Body of pancreas (tissue), 4 donors: ENCODE measurements around the gene NR2C2.

Source experiments
- POLR2A ChIP-seq, 3 donors: fragments of 450-650 bp; IDR thresholded peaks; one replicate each; pipeline ENCODE4 v1.6.1; 2016; ENCODE audit warnings: antibody characterized with exemption in 3 of 3, mild to moderate bottlenecking in 2 of 3
- TF ChIP-seq, protein P1 (sequence below), 7 experiments: fragments of 450-650 bp in 4 of 7; fragments of 200-600 bp in 3 of 7; sonication (generic) in 3 of 7; IDR thresholded peaks; one replicate each; pipeline ENCODE4 v1.5.1; 2016 to 2019; ENCODE audit warnings: antibody characterized with exemption in 7 of 7

DNA sequence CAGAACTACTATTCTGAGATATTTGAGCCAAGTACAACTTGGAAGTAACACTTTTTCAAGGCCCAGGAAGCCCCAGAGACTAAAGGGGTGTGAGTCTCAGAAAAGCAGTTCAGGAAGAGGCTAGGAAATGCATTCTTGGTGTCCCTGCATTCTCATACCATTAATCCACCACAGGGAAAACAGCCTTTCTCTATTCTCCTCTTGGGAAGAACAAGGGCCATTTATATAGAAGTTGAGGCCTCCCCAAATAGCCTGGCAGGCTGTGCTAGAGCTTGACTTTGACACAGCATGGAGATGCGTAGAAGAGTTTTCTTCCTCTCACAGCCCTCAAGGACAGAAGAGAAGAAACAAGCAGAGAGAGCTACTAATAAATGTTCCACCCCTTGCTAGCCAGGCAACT, 5.5 kb upstream of the NR2C2 start:
- TF ChIP-seq POLR2A (IDR thresholded peaks at IDR 0.05) = no peak
- TF ChIP-seq, protein P1, sequence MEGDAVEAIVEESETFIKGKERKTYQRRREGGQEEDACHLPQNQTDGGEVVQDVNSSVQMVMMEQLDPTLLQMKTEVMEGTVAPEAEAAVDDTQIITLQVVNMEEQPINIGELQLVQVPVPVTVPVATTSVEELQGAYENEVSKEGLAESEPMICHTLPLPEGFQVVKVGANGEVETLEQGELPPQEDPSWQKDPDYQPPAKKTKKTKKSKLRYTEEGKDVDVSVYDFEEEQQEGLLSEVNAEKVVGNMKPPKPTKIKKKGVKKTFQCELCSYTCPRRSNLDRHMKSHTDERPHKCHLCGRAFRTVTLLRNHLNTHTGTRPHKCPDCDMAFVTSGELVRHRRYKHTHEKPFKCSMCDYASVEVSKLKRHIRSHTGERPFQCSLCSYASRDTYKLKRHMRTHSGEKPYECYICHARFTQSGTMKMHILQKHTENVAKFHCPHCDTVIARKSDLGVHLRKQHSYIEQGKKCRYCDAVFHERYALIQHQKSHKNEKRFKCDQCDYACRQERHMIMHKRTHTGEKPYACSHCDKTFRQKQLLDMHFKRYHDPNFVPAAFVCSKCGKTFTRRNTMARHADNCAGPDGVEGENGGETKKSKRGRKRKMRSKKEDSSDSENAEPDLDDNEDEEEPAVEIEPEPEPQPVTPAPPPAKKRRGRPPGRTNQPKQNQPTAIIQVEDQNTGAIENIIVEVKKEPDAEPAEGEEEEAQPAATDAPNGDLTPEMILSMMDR (IDR thresholded peaks at IDR 0.05) = no peak
